Stimulated activated CD4-positive, alpha-beta T cell treated with anti-CD3 and anti-CD28 coated beads, Interleukin-4, amount 100 ng/mL, for 4 hours (primary cell): ENCODE measurements around the gene GREM2.

Source experiments
- DNase-seq, 2 experiments: peaks; one replicate each; pipeline ENCODE4 v3.0.0-alpha.2; 2020

The GREM2 gene

GRCh38 chr1:240496941-240497340 lies 115.0 kb downstream of the GREM2 start:
- no peak for DNase-seq

DNA sequence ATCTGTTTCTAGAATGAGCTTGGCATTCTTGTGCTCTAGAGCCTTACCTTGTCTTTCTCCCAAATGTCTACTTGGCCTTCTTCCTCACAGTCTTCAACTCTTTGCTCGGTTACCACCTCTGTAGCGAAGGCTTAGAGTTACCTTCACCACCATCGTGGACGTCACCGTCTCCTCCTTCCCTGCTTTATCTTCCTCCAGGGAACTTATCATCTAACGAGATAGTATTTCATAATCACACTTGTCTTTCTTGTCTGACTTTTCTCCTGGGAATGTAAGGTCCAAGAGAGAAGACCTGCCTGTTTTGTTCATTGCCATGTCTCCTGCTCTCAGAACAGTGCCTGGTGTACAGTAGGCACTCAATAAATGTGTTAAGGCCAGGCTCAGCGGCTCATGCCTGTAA lies 115.6 kb downstream of the GREM2 start:
- no peak for DNase-seq

- no peak for DNase-seq
Measured at GRCh38 chr1:240495601-240496000, 116.4 kb downstream of the GREM2 start.

DNA sequence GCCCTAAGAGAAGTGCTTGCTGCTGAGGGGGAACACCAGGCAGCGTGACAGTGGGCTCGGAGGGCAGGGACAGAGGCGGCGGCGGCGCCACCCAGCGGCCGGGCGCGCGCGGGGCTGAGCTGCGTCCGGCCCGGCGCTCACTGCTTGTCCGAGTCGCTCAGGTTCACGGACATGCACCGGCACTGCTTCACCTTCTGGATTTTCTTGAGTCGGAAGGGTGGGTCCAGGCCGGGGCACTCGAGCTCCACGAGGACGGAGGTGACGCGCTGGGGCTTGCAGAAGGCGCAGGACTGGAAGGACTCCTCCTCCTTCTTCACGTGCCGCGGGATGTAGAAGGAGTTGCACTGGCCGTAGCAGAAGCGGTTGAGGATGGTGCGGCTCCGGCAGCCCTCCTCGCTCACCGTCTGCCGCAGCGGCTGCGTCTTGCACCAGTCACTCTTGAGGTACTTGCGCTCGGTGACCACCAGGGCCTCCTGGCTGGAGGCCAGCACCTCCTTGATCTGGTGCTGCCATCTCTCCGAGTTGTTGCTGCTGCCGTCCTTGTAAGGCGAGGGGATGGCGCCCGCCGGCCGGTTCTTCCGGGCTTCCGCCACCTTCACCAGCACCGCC lies 119.0 kb downstream of the GREM2 start:
- DNase-seq, result no peak

GRCh38 chr1:240491796-240492195 lies 120.2 kb downstream of the GREM2 start:
- no peak for DNase-seq

DNA sequence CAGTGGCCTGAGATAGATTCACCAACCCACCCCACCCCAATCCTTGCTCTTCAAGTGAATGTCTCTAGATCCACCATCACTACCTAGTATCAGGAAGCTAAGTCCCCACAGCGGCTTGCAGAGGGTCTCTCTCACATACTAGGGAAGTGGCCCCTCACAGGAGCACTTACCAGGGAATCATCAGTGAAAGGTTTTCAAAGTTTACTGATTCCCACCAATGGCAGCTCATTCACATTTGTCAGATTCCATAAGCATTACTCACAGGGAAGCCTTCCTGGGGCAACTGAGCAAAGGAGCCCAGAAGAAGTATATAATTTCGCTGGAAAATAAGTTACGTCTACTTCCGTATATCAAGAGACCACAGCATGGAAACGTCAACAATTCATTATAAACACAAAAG lies 120.8 kb downstream of the GREM2 start:
- DNase-seq, result no peak

DNA sequence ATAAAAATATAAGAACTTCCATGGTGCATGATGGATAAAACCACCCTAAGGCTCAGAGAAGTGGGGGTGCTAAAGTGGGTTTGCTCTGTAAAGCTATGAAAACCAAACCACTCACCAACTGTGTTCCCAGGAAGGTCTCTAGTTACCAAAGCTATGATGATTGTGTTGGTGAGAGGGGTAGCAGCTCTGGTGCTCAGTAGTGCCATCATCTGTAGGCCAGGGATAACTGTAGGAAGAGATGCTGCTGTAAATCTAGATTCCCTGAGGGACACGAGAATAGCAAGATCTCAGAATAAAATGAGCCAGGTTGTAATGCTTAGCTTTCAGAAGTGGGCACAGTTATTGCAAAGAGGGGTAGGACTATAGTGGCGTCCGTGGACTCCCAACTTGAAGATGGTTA lies 124.5 kb downstream of the GREM2 start:
- DNase-seq, result no peak

- DNase-seq, result no peak
Measured at GRCh38 chr1:240486611-240487010, 125.3 kb downstream of the GREM2 start.

DNA sequence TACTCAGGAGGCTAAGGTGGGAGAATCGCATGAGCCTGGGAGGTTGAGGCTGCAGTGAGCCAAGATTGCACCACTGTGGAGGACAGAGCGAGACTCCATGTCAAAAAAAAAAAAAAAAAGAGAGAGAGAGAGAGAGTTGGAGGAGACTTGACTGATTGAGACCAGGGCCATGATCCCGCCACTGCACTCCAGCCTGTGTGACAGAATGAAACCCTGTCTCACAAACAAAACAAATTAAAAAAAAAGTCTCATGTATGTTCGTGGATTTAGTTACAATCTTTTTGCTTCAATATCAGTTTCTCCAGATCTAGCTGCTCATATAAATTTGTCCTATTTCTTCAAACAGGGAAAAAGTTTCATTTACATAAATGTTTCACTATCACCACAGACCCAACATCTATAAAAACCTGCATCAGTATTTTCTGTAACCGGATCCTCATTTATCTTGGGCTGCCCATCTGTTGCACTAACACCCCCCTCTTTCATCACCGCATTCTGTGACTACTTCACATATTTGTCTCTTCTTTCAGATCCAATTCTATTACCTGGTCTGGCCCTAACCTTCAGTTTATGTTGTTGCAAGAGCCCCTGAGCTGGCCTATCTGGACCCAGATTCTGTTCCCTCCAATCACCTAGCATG lies 127.0 kb downstream of the GREM2 start:
- DNase-seq, result no peak

GRCh38 chr1:240478536-240478935 lies 133.4 kb downstream of the GREM2 start:
- DNase-seq, result no peak

DNA sequence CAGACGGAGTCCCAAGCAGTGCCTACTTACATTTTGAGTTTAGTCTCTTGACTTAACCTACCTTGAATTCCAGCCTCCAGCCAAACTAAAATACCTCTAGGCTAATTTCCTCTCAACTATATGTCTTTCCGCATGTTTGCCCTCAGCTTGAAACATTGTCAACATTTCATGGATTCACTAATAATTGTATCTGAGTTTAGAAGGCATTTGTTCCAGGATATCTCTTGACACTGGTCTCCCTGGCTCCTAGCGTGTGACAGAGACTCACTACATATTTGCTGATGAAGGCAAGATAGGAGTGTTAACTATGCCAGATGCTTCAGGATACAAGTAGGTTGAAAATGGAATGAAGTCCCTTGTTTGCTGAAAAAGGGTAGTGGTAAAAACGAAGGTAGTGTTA lies 136.1 kb downstream of the GREM2 start:
- DNase-seq, result no peak

DNA sequence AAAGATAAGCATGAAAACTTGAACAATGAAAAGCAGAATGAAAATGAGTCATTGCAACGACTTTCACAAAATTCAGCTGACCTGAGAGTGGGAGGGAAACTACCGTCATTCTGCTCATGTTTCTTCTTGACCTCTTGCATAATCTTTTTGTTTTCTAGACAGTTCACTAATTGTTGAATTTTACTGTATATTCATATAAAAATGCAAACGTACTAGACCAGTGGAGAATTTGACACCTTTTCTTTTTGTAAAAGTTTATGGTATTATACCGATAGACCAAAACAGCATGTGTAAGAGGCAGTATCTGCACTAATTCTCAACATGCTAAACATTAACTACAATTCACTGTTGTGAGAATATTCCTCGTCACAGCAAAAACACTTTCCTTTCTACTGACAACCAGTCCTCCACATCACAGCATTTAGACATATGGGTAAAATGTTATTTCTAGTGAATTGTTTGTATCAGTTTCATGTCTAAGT lies 137.8 kb downstream of the GREM2 start:
- DNase-seq, result no peak

GRCh38 chr1:240468656-240469055 lies 143.3 kb downstream of the GREM2 start:
- no peak for DNase-seq

GRCh38 chr1:240467895-240468294 lies 144.1 kb downstream of the GREM2 start:
- no peak for DNase-seq

GRCh38 chr1:240466509-240466908 lies 145.4 kb downstream of the GREM2 start:
- no peak for DNase-seq

DNA sequence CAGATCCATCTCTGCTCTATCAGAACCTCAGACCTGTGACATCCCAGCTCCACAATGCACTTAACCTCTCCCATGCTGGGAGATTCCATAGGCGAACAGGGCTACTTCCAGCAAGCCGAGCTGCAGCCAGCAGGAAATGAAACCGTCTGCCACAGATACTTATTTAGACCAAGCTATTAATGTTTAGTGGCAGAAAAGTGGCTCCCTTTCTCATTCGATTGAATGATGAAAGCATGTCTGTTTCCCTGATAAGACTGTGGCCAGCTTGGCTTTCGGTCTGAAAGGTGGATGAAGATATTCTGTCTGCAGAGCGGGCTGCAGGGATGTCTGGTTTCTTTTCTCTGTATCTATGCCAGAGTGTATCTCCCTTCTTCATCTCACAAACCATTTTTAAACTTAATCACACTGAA lies 146.4 kb downstream of the GREM2 start:
- DNase-seq, result no peak

DNA sequence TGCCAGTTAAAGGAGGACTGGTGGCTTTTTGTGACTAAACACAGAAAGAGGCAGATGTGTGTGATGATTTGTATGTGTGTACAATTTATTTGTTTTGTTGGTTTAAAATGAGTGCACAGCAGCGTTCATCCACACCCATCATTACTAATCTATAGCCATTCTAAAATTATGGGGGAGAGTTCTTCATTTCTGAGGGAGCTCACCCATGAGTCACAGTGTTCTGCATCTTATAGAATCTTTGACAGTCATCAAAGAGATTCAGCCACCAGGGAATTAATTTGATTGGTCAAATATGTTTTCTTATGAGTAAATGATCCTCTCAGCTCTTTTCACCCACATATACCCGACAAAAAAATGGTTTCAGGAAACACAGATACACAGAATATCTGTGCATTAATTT lies 147.9 kb downstream of the GREM2 start:
- DNase-seq, result no peak

DNA sequence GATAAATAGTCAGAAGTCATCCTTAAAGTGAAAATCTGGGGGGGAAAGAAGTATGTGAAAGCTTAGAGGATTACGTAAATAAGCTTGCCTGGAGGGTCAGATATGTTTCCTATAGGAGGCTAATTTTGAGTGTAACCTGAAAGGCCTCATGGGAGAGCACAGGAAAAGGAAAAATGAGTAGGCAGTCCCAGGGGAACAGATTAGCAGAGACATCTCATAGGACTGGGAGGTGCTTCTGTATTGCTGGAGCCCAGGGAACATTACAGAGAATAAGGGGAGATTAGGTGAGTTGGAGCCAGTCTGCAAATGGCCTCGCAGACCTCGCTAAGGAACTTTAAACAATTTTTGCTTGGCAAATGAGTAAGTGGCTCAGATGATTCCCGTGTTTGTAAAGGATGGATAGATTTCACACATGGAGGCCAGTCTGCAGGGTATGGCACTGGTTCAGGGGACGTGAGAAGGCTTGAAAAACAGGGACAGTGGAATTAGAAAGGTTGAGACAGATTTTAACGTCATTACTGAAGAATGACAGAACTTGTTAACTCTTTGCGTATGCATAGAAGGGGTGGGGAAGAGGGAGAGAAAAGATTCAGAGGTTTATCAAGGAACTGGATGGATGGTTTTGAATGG lies 149.1 kb downstream of the GREM2 start:
- DNase-seq, result no peak

- no peak for DNase-seq
Measured at GRCh38 chr1:240462277-240462676, 149.7 kb downstream of the GREM2 start.

DNA sequence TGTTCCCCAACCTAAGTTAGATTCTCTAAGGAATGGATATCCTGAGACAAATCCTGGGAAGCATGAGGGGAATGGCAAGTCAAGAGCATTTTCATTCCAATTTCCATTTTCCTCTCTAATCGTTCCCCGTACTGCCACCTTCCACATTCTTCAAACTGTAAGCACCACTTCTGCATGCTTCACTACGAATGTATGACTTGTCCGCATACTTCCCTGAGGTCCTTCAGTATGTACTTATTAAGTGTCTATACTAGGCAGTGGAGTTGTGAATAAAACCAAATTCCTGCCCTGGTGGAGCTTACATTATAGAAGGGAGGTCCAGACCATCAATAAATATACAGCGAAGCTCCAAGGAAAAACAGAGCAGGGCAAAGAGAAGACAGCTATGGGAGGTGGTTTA lies 154.8 kb downstream of the GREM2 start:
- no peak for DNase-seq

DNA sequence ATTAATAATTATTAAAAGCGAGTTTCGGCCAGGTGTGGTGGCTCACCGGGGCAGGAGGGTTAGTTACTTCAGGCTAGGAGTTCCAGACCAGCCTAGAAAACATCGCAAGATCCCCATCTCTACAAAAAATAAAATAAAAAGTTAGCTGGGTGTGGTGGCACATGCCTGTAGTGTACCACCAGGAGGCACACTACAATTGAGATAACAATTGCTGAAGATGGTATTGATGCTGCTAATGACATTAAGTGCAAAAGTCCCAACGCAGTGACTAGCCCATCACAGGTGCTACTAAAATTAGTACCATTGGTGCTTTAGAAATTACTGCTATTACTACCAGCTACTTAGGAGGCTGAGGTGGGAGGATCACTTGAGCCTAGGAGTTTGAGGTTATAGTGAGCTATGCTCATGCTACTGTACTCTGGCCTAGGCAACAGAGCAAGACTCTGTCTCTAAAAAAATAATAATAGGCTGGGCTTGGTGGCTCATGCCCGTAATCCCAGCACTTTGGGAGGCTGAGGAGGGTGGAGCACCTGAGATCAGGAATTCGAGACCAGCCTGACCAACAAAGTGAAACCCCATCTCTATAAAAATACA lies 156.6 kb downstream of the GREM2 start:
- DNase-seq, result no peak

DNA sequence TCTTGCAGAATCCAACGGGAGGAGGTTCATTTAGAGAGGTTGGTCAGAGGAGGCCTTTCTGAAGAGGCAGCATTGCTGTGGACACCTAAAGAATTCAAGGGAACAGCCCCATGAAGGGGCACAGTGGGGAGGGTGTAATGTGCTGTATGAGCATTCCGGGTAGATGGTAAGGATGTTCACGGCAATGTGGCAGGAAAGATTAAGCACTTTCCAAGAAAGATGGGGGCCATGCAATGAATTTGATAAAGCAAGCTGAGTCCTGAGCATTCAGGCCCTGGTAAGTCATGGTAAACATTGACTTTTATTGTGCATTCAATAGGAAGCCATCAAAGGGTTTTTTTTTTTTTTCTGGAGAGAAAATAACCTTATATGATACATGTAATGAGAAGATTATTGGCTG lies 166.6 kb downstream of the GREM2 start:
- DNase-seq, result no peak

GRCh38 chr1:240441669-240442068 lies 170.3 kb downstream of the GREM2 start:
- DNase-seq, result no peak
